HL-60 (cell line): ENCODE data around the gene TAX1BP1.

ENCODE experiments used
- REST ChIP-seq: IDR thresholded peaks from 2 replicates; pipeline ENCODE4 v1.6.1; 2012; ENCODE audit warnings: low read depth; ENCODE audit not compliant: insufficient replicate concordance
- TF ChIP-seq, protein P1 (sequence below): IDR thresholded peaks from one replicate; pipeline ENCODE4 v1.5.1; 2011; ENCODE audit warnings: low read length, control low read depth, inconsistent platforms; ENCODE audit not compliant: insufficient read depth

- TF ChIP-seq REST = no peak
- TF ChIP-seq, protein P1, sequence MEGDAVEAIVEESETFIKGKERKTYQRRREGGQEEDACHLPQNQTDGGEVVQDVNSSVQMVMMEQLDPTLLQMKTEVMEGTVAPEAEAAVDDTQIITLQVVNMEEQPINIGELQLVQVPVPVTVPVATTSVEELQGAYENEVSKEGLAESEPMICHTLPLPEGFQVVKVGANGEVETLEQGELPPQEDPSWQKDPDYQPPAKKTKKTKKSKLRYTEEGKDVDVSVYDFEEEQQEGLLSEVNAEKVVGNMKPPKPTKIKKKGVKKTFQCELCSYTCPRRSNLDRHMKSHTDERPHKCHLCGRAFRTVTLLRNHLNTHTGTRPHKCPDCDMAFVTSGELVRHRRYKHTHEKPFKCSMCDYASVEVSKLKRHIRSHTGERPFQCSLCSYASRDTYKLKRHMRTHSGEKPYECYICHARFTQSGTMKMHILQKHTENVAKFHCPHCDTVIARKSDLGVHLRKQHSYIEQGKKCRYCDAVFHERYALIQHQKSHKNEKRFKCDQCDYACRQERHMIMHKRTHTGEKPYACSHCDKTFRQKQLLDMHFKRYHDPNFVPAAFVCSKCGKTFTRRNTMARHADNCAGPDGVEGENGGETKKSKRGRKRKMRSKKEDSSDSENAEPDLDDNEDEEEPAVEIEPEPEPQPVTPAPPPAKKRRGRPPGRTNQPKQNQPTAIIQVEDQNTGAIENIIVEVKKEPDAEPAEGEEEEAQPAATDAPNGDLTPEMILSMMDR = no peak
Observed at GRCh38 chr7:27751888-27752660, 12.1 kb downstream of the TAX1BP1 start.
